RPMI8226 (cell line): Measurements from ENCODE around the gene SLC25A17.
A peak's percentile ranks its signal among the peaks of the same experiment; 100 is the strongest.
"Not testable (repeated sequence)": the region's sequence is repeated elsewhere in the genome, so short reads cannot be mapped to it uniquely, and the experiment has no call there.

ENCODE experiments used
- DNase-seq: peaks from one replicate; pipeline ENCODE4 v3.0.0-alpha.2; 2015

The SLC25A17 gene

GRCh38 chr22:40818747-40819598 is at the start of gene SLC25A17:
Gene SLC25A17, minus strand, starts transcription at chr22:40819346. Its CDS starts 98 bp downstream, at chr22:40819248.
- DNase-seq = peak; percentile 93

GRCh38 chr22:40868379-40868778 is 49.2 kb upstream of the SLC25A17 start:
- not testable (repeated sequence) for DNase-seq

- DNase-seq = no peak
These were observed 48.0 kb upstream of the SLC25A17 start for GRCh38 chr22:40867109-40867508.

GRCh38 chr22:40862537-40862936 is 43.4 kb upstream of the SLC25A17 start:
- no peak for DNase-seq

- DNase-seq = no peak
These were observed 42.9 kb upstream of the SLC25A17 start, which contains the start of gene DNAJB7 for GRCh38 chr22:40862013-40862412. Gene DNAJB7, minus strand, starts transcription at chr22:40862113. Its CDS starts 119 bp downstream, at chr22:40861994.

GRCh38 chr22:40857309-40857855 is 38.2 kb upstream of the SLC25A17 start:
- DNase-seq = no peak

- peak; percentile 97 for DNase-seq
These were observed 37.6 kb upstream of the SLC25A17 start, which contains the start of the genes ST13 and XPNPEP3 for GRCh38 chr22:40856513-40857308. Gene ST13, minus strand, starts transcription at chr22:40856639. Its CDS starts 99 bp downstream, at chr22:40856540. Gene XPNPEP3, plus strand, starts transcription at chr22:40857148. Its CDS starts 34 bp downstream, at chr22:40857182.

- DNase-seq = peak; percentile 43
These were observed 36.9 kb upstream of the SLC25A17 start for GRCh38 chr22:40855979-40856512.

- DNase-seq = peak; percentile 20
These were observed 36.2 kb upstream of the SLC25A17 start for GRCh38 chr22:40855071-40855978.

GRCh38 chr22:40853961-40854360 is 34.8 kb upstream of the SLC25A17 start:
- no peak for DNase-seq

GRCh38 chr22:40853333-40853732 is 34.2 kb upstream of the SLC25A17 start:
- DNase-seq = no peak

GRCh38 chr22:40845816-40846215 is 26.7 kb upstream of the SLC25A17 start:
- not testable (repeated sequence) for DNase-seq

GRCh38 chr22:40844951-40845350 is 25.8 kb upstream of the SLC25A17 start:
- DNase-seq = no peak

GRCh38 chr22:40838486-40838885 is 19.3 kb upstream of the SLC25A17 start:
- DNase-seq = peak; percentile 14

- DNase-seq = no peak
These were observed 15.5 kb upstream of the SLC25A17 start for GRCh38 chr22:40834619-40835018.

- DNase-seq = no peak
These were observed 10.0 kb upstream of the SLC25A17 start for GRCh38 chr22:40829131-40829530.

- DNase-seq = no peak
These were observed 8.0 kb upstream of the SLC25A17 start for GRCh38 chr22:40826984-40827741.

GRCh38 chr22:40826292-40826691 is 7.1 kb upstream of the SLC25A17 start:
- not testable (repeated sequence) for DNase-seq

GRCh38 chr22:40823426-40823825 is 4.3 kb upstream of the SLC25A17 start:
- no peak for DNase-seq

GRCh38 chr22:40819599-40820140 is 524 bp upstream of the SLC25A17 start:
- peak; percentile 8 for DNase-seq
